Gastroesophageal sphincter (tissue), 3 donors: Measurements from ENCODE around the gene SLAIN1.

Experiments used
- CTCF ChIP-seq, 4 experiments: fragments of 200-600 bp in 2 of 4; fragments of 450-650 bp in 2 of 4; sonication (generic) in 1 of 4; IDR thresholded peaks; one replicate each; pipeline ENCODE4 v1.5.1; 2017 to 2019; ENCODE audit warnings: antibody characterized with exemption in 4 of 4, mild to moderate bottlenecking in 2 of 4, moderate library complexity in 2 of 4
- EP300 ChIP-seq: sonication (generic); formaldehyde crosslinking; IDR thresholded peaks from one replicate; pipeline ENCODE4 v1.6.1; 2017; ENCODE audit warnings: antibody characterized with exemption, mild to moderate bottlenecking
- POLR2A ChIP-seq, 2 donors: fragments of 450-650 bp; IDR thresholded peaks; one replicate each; pipeline ENCODE4 v1.6.1; 2017; ENCODE audit warnings: antibody characterized with exemption in 2 of 2, mild to moderate bottlenecking in 2 of 2, moderate library complexity in 1 of 2
- POLR2AphosphoS5 ChIP-seq: sonication (generic); formaldehyde crosslinking; IDR thresholded peaks from one replicate; pipeline ENCODE4 v1.6.1; 2017; ENCODE audit warnings: antibody characterized with exemption

GRCh38 chr13:77715233-77715891, 17.9 kb downstream of the SLAIN1 start:
- TF ChIP-seq CTCF (IDR thresholded peaks at IDR 0.05) (no peak), POLR2AphosphoS5 (no peak), EP300 (no peak), POLR2A (IDR thresholded peaks at IDR 0.05) (no peak)
